ENCODE results near the gene LRP8. TPM values are rescaled to one million over a fixed set of nuclear protein-coding genes. Genes with fewer than 3 reads are reported as not detected.

The LRP8 gene
- total and polyA plus RNA-seq, 2 experiments from 2014 or later: 1.3 to 8.9 TPM

DNA sequence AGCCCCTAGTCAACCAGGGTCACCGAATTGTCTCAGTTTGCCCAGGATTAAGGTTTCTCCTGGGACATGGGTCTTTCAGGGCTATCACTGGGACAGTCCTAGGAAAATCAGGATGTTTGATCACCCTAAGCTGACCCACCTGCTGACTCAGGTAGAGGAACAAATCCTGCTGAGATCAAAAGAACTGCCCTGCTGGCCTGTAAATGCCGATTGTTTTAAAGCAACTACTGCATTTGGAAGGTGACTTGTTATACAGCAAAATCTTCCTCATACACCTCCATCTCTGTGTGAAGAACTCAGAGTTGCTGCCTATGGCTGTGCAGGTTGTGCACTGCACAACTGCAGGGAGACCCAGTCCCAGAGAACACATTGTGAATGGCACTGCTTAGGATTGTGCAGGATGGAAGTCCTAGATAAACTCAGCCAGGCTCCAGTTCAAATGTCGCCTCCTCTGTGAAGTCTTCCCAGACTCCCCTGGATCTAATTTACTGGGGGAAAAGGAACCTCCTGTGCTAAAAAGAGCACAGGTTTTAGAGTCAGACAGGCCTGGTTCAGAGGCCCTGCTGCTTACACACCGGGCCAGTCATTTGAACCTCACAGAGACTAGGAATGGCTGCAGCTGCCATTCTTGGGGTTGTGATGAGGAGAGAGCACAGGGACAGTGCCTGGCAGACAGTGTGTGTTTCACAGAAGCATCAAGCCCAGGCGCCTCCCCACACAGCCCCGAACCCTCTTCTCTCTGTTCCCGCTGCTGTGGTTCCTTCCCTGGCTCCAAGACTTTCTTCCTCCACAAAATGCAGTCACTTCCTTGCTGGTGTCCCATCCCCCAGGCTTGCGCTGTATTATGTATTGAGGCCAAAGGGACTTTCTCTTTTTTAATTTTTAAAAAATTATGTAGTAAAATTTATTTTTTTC is 23.2 kb upstream of the LRP8 start:
- no peak overlapping the region for H3K27ac ChIP-seq
- H3K9ac ChIP-seq: no peak overlapping the region
- no peaks in the 10 kb centered on the region for H4K20me1 ChIP-seq (ENCODE audit: insufficient read depth)
- H3K4me3 ChIP-seq: no peak overlapping the region
- H3K9me2 ChIP-seq (ENCODE audit: insufficient read depth): no peaks in the 10 kb centered on the region
- no peaks in the 10 kb centered on the region for H3K27me3 ChIP-seq (replicated peaks; ENCODE audit: insufficient read depth)
- no peaks in the 10 kb centered on the region for H3K79me2 ChIP-seq (ENCODE audit: insufficient read depth)
- TF ChIP-seq EZH2 (IDR thresholded peaks at IDR 0.05; ENCODE audit: insufficient read depth, poor library complexity, severe bottlenecking) (no peak), EZH2phosphoT487 (IDR thresholded peaks at IDR 0.05; ENCODE audit: insufficient read depth, low read depth) (no peak)
- H3K4me1 ChIP-seq (ENCODE audit: insufficient read depth): no peaks in the 10 kb centered on the region
- WGBS, 2 experiments (ENCODE audit: low coverage in 1 of 2, low lambda C conversion rate in 2 of 2, missing lambda C conversion rate in 2 of 2): 69 to 74% methylated on average over 8 of the region's 8 CpGs
- DNase-seq: no peak
- no peaks in the 10 kb centered on the region for H3K9me3 ChIP-seq (ENCODE audit: low read depth)
- H3K4me2 ChIP-seq (ENCODE audit: unreplicated experiment): no peak overlapping the region
- no peaks in the 10 kb centered on the region for H3K36me3 ChIP-seq (ENCODE audit: low read depth)
- no peaks in the 10 kb centered on the region for H3F3A ChIP-seq (ENCODE audit: insufficient read depth)
- in situ Hi-C loops (cut with MboI): no loop called here
- no peak overlapping the region for H2AFZ ChIP-seq

DNA sequence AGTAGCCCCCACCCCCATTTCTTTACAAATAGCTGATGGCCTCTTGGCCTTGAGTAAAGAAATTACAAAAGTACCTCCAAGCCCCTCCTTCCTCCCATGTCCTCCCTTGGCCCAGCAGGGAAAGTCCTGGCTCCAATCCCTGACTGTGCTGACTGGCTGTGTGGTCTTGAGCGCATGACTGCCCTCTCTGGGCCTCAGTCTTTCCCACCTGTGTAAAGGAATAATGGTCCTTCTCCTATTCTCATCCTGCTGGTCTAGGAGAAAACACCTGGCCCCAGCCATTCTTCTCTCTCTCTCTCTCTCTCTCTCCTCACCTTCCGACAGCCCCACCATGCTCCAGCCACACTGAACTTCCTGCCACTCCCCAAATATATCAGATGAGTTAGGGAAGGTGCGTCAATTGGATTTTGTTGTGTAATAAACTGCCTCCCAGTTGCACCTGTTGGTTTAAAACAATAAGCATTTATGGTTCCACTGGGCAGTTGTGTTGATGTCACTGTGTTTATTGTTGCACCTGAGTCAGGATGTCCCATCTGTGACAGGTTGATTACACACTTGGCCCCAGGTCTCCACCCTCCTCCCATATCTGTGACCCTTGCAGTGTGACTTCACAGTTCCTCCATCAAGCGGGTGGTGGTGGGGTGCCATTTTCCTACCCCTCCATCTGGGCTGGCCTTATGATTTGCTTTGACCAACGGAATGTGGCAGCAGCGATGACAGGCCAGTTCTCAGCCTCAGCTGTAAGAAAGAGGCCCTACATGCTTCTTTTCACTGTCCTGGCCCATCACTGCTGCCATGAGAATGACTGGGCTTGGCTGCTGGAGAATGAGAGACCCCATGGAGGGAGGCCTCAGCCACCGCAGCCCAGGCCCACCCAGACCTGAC is 22.3 kb upstream of the LRP8 start:
- no peak overlapping the region for H3K9ac ChIP-seq
- H3K79me2 ChIP-seq (ENCODE audit: insufficient read depth): no peaks in the 10 kb centered on the region
- H3F3A ChIP-seq (ENCODE audit: insufficient read depth): no peaks in the 10 kb centered on the region
- no peaks in the 10 kb centered on the region for H3K9me2 ChIP-seq (ENCODE audit: insufficient read depth)
- no peaks in the 10 kb centered on the region for H3K27me3 ChIP-seq (replicated peaks; ENCODE audit: insufficient read depth)
- H4K20me1 ChIP-seq (ENCODE audit: insufficient read depth): no peaks in the 10 kb centered on the region
- in situ Hi-C loops (cut with MboI): no loop called here
- H2AFZ ChIP-seq: no peak overlapping the region
- H3K36me3 ChIP-seq (ENCODE audit: low read depth): no peaks in the 10 kb centered on the region
- no peaks in the 10 kb centered on the region for H3K4me1 ChIP-seq (ENCODE audit: insufficient read depth)
- H3K4me3 ChIP-seq: no peak overlapping the region
- no peak overlapping the region for H3K4me2 ChIP-seq (ENCODE audit: unreplicated experiment)
- no peak for DNase-seq
- H3K27ac ChIP-seq: no peak overlapping the region
- TF ChIP-seq EZH2phosphoT487 (IDR thresholded peaks at IDR 0.05; ENCODE audit: insufficient read depth, low read depth): no peak
- H3K9me3 ChIP-seq (ENCODE audit: low read depth): no peaks in the 10 kb centered on the region
- 72 to 81% methylated on average over 7 of the region's 7 CpGs for WGBS, 2 experiments (ENCODE audit: low coverage in 1 of 2, low lambda C conversion rate in 2 of 2, missing lambda C conversion rate in 2 of 2)

DNA sequence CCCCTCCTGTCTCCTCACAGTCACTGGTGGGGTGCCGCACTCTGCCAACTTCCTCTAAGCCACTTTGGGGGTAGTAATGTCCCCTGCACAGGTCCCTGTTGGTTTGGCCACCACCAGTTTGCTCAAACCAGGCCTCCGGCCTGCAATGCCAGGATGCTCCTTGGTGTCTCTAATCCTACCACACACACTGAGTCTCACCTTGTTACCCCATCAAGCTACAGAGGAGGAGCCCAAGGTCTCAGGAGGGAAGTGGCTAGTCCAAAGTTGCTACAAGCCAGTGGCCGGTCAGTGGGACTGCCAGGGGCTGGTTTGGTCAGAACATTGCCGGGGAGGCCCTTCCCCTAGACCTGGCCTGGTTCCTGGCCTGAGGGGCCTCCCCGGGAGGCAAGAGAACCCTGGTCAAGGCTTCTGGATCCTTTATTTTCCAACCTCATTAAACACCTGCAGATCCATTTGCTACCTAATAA is 21.5 kb upstream of the LRP8 start:
- Histone ChIP-seq H3K9me3 (ENCODE audit: low read depth) (no peaks in the 10 kb centered on the region), H3K4me1 (ENCODE audit: insufficient read depth) (no peaks in the 10 kb centered on the region), H3K9me2 (ENCODE audit: insufficient read depth) (no peaks in the 10 kb centered on the region), H3K27ac (no peak overlapping the region), H3K9ac (no peak overlapping the region), H4K20me1 (ENCODE audit: insufficient read depth) (no peaks in the 10 kb centered on the region), H3K27me3 (replicated peaks; ENCODE audit: insufficient read depth) (no peaks in the 10 kb centered on the region), H2AFZ (no peak overlapping the region), H3K36me3 (ENCODE audit: low read depth) (no peaks in the 10 kb centered on the region), H3K79me2 (ENCODE audit: insufficient read depth) (no peaks in the 10 kb centered on the region), H3K4me2 (ENCODE audit: unreplicated experiment) (no peak overlapping the region), H3K4me3 (no peak overlapping the region), H3F3A (ENCODE audit: insufficient read depth) (no peaks in the 10 kb centered on the region)
- WGBS, 2 experiments (ENCODE audit: low coverage in 1 of 2, low lambda C conversion rate in 2 of 2, missing lambda C conversion rate in 2 of 2): 57 to 68% methylated on average over 5 of the region's 5 CpGs
- DNase-seq: no peak
- in situ Hi-C loops (cut with MboI): no loop called here
- TF ChIP-seq EZH2 (IDR thresholded peaks at IDR 0.05; ENCODE audit: insufficient read depth, poor library complexity, severe bottlenecking) (no peak), EZH2phosphoT487 (IDR thresholded peaks at IDR 0.05; ENCODE audit: insufficient read depth, low read depth) (no peak)

DNA sequence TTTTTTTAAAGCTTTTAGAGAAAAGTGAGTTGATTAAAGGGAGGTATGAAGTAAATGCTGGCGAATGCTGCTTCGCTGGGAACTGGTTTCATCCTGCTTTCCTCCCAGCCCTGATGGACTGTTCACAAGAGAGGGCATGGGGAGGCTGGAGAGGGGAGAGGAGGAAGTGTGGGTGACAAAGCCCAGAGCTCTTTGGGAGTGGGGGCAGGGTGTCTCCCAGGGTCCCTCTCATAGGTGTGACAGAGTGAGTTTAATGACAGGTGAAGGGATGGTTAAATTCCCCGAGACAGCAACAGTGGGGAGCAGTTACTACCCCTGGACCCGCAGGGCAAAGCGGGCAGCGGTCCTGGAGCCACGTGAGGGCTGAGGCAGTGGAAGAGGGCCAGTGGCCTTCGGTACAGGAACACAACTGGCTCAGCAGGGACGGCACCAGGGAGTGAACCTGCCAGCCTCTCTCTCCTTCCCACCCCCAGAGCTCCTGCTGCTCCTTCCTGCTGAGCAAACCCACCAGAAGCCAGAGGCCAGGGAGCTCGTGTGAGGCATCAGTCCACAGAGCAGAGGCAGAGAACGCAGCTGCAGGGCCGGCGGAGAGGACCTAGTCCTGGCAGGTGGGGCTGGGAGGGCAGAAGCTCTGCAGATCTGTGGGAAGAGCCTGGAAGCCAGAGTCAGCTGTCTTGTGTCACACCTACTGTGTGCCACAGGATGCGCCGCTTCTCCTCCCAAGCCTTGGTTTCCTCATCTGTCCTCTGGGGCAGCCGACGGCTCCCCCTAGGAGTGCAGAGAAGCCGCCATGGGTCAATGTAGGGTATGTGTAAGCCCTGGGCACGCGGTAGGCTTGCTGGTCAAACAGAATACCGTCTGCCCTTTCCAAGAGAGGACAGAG is 20.9 kb upstream of the LRP8 start:
- Histone ChIP-seq H3K27ac (no peak overlapping the region), H3K9me2 (ENCODE audit: insufficient read depth) (no peaks in the 10 kb centered on the region), H3K79me2 (ENCODE audit: insufficient read depth) (no peaks in the 10 kb centered on the region), H3K4me3 (no peak overlapping the region), H3K9ac (no peak overlapping the region), H3K4me2 (ENCODE audit: unreplicated experiment) (no peak overlapping the region), H3K27me3 (replicated peaks; ENCODE audit: insufficient read depth) (no peaks in the 10 kb centered on the region), H3F3A (ENCODE audit: insufficient read depth) (no peaks in the 10 kb centered on the region), H3K9me3 (ENCODE audit: low read depth) (no peaks in the 10 kb centered on the region), H3K4me1 (ENCODE audit: insufficient read depth) (peaks cover 1% of the 10 kb centered on the region; the same call in 1 of the 2 replicates), H2AFZ (no peak overlapping the region), H3K36me3 (ENCODE audit: low read depth) (no peaks in the 10 kb centered on the region), H4K20me1 (ENCODE audit: insufficient read depth) (no peaks in the 10 kb centered on the region)
- WGBS, 2 experiments (ENCODE audit: low coverage in 1 of 2, low lambda C conversion rate in 2 of 2, missing lambda C conversion rate in 2 of 2): 63 to 65% methylated on average over 21 of the region's 21 CpGs
- TF ChIP-seq EZH2phosphoT487 (IDR thresholded peaks at IDR 0.05; ENCODE audit: insufficient read depth, low read depth) (no peak), EZH2 (IDR thresholded peaks at IDR 0.05; ENCODE audit: insufficient read depth, poor library complexity, severe bottlenecking) (no peak)
- no peak for DNase-seq
- in situ Hi-C loops (cut with MboI): no loop called here

Data from GM23248 (cell line).